Smooth muscle cell (in vitro differentiated cells): ENCODE data around the gene SARS1. TPM values are rescaled to one million over a fixed set of nuclear protein-coding genes. Genes with fewer than 3 reads are reported as not detected.

ENCODE experiments used
- DNase-seq: peaks from one replicate; lab custom pipeline; 2025; ENCODE audit not compliant: unreplicated experiment; lab: John Stamatoyannopoulos, UW
- H2AFZ ChIP-seq: fragments of 200-600 bp; sonication (generic); 2 replicates; pipeline ENCODE4 v1.6.0; 2016; ENCODE audit warnings: antibody characterized with exemption, low read depth, mild to moderate bottlenecking
- H3F3A ChIP-seq: fragments of 200-600 bp; sonication (generic); 2 replicates; pipeline ENCODE4 v1.6.0; 2017; ENCODE audit warnings: antibody characterized with exemption, low read depth
- H3K27ac ChIP-seq: fragments of 200-600 bp; sonication (generic); 2 replicates; pipeline ENCODE4 v1.5.1; 2016; ENCODE audit warnings: low read depth, mild to moderate bottlenecking
- H3K27me3 ChIP-seq: fragments of 200-600 bp; sonication (generic); 2 replicates; pipeline ENCODE4 v1.6.1; 2016; ENCODE audit warnings: low read depth, mild to moderate bottlenecking
- H3K36me3 ChIP-seq: fragments of 200-600 bp; sonication (generic); 2 replicates; pipeline ENCODE4 v1.5.1; 2016; ENCODE audit warnings: low read depth
- H3K4me1 ChIP-seq: fragments of 200-600 bp; sonication (generic); 2 replicates; pipeline ENCODE4 v1.5.1; 2016; ENCODE audit warnings: low read depth
- H3K4me2 ChIP-seq: fragments of 200-600 bp; sonication (generic); 2 replicates; pipeline ENCODE4 v1.6.0; 2016; ENCODE audit warnings: mild to moderate bottlenecking
- H3K4me3 ChIP-seq: fragments of 200-600 bp; sonication (generic); 2 replicates; pipeline ENCODE4 v1.5.1; 2016; ENCODE audit warnings: mild to moderate bottlenecking
- H3K79me2 ChIP-seq: fragments of 200-600 bp; sonication (generic); 2 replicates; pipeline ENCODE4 v1.6.0; 2016; ENCODE audit warnings: low read depth, mild to moderate bottlenecking
- H3K9ac ChIP-seq: fragments of 200-600 bp; sonication (generic); 2 replicates; pipeline ENCODE4 v1.6.0; 2016; ENCODE audit warnings: low read depth
- H3K9me3 ChIP-seq: fragments of 200-600 bp; sonication (generic); replicated peaks from 2 replicates; pipeline ENCODE4 v1.5.1; 2016; ENCODE audit warnings: low read depth
- H4K20me1 ChIP-seq: fragments of 200-600 bp; sonication (generic); 2 replicates; pipeline ENCODE4 v1.6.0; 2016; ENCODE audit warnings: low read depth
- WGBS: methylation state at CpG from one replicate; pipeline ENCODE4 v1.1.7; 2016; ENCODE audit warnings: low lambda C conversion rate; 5-methylcytosine and 5-hydroxymethylcytosine counted together
- polyA plus RNA-seq: library from polyadenylated mRNA; unstranded; fragments of >200 nt; fragmentation: Nextera tagmentation; extraction: Ambion mirVana; gene quantifications from 2 replicates; pipeline ENCODE4 v1.2.1, GENCODE V29; 2016
- total RNA-seq: library from RNA; depleted of rRNA; stranded (reverse); fragments of >200 nt; gene quantifications from 2 replicates; pipeline ENCODE4 v1.2.3, GENCODE V29; 2014
- TF ChIP-seq, protein P1 (sequence below): fragments of 200-600 bp; sonication (generic); IDR thresholded peaks from 2 replicates; pipeline ENCODE4 v1.5.1; 2017; ENCODE audit warnings: borderline replicate concordance, mild to moderate bottlenecking, antibody characterized with exemption; ENCODE audit not compliant: insufficient read depth, poor library complexity, severe bottlenecking

The SARS1 gene
- total and polyA plus RNA-seq, 2 experiments from 2014 or later = 157 to 176 TPM

DNA sequence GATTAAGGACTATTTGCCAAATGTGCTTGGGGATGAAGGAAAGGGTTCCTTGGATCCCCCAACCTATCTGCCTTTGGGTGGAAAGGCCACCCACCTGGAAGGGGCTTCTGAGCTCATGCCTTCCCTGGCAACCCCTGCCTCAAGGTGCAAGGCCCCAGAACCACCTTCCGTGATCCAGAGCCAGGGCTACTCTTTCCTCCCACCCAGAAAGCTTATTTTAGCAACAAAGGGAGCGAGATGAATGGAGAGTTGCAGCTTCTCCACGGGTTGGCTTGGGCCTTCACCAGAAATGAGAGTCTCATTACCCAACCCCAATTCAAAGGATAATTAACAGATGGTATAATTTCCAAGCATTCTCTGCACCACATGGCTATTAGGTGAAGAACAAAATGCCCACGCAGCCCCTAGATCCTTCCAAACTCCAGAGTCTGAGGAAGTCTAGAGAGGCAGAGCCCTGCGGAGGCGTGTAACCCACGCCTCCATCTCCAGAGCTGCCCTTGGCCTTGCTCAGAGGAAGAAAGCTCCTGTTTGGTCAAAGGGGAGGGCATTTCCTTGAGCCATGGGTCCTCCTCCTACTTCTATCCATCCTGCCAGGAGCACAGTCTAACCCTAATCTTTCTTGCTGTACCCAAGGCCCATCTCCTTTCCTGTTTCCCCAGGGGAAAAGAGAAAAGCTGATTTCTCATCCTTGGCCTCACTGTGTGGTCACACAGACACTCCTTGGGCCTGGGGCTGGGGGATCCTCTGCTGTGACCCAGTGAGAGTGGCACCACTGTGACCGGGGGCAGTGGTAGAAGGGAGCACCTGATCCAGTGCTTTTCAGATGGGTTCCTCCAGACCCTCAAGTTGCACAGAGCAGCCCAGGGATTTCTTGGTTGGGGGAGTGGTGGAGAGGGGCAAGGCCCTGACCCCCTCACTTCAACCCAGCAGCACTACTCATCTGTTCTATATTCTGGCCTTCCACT, 34.0 kb downstream of the SARS1 start:
- Histone ChIP-seq H3K4me1 (no peaks in the 10 kb centered on the region), H3K27me3 (peaks cover 5% of the 10 kb centered on the region), H3K4me2 (no peak overlapping the region), H3K36me3 (no peaks in the 10 kb centered on the region), H4K20me1 (no peaks in the 10 kb centered on the region), H3F3A (no peaks in the 10 kb centered on the region), H3K79me2 (no peaks in the 10 kb centered on the region), H3K27ac (no peak overlapping the region), H3K9me3 (no peaks in the 10 kb centered on the region), H3K9ac (no peak overlapping the region), H3K4me3 (no peak overlapping the region), H2AFZ (no peak overlapping the region)
- TF ChIP-seq, protein P1, sequence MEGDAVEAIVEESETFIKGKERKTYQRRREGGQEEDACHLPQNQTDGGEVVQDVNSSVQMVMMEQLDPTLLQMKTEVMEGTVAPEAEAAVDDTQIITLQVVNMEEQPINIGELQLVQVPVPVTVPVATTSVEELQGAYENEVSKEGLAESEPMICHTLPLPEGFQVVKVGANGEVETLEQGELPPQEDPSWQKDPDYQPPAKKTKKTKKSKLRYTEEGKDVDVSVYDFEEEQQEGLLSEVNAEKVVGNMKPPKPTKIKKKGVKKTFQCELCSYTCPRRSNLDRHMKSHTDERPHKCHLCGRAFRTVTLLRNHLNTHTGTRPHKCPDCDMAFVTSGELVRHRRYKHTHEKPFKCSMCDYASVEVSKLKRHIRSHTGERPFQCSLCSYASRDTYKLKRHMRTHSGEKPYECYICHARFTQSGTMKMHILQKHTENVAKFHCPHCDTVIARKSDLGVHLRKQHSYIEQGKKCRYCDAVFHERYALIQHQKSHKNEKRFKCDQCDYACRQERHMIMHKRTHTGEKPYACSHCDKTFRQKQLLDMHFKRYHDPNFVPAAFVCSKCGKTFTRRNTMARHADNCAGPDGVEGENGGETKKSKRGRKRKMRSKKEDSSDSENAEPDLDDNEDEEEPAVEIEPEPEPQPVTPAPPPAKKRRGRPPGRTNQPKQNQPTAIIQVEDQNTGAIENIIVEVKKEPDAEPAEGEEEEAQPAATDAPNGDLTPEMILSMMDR = no peak
- WGBS = 85% methylated on average over 8 of the region's 8 CpGs
- no peak for DNase-seq

DNA sequence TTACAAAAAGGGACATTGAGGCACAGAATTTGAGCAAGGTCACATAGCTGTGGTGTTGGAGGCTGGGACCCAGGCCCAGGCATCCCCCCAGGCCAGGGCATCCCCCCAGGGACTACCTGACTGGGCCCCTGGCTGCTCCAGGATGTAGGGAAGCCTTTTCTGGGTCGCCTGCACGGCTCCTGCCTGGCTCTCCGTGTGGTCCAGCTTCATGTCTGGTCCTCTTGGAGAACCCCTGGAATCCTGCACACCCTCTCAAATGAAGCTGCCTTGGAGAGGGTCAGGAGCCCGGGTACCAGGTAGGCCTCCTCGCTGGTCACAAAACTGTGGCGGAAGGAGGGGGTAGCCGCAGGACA, 34.7 kb downstream of the SARS1 start:
- TF ChIP-seq, protein P1 = no peak
- H3K4me2 ChIP-seq = no peak overlapping the region
- DNase-seq = no peak

DNA sequence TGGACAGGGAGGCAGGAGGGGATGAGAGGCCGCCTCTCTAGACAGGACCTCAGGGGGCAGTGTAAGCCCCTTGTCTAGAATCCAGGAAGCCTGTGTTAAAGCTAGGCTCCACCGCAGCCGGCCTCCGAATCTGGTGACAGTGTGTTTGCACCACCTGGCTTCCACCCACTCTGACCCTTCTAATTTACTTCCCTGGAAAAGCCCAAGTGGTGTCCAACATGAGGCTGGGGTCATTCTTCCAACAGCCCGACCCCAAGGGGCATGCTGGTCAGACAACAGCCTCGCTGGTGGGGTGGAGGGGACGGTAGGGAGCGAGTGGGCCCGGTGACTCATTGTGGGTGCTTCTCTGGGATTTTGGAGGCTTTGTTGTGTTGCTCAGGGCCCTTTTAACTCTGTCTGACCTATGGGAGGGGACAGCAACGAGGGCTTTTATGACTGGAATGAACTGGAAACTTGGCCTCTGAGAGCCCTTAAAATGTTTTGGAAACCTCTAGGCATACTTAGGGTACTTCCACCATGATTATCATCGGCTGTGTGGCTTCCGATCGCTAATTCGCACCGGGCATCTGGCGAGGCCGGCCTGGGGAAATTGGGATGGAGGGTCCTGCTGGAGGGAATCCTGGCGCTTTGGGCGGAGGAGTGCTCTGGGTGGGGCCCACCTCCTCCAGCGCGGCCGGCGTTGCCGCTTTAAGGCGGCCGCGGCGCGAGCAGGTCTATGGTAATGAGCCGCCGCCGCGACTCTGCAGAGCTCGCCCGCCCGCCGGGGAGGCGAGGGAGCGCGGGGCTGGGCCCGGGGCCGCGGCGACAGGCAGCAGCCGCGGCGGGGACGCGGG, 35.3 kb downstream of the SARS1 start, which contains the start of gene CELSR2:
TSS of gene CELSR2 (plus strand) at position 743 of the 833 bp plus-strand sequence. CDS start 541 bp downstream, outside the sequence.
- peak within 1 kb of the TSS; percentile 91 for H3K4me2 ChIP-seq
- no peak for DNase-seq
- no peaks in the 10 kb centered on the region for H3F3A ChIP-seq
- peak within 1 kb of the TSS; percentile 32 for H2AFZ ChIP-seq
- TF ChIP-seq, protein P1 = no peak
- H3K4me3 ChIP-seq = peak within 1 kb of the TSS; percentile 56
- H3K27ac ChIP-seq = no peak within 1 kb of the TSS
- 12% methylated on average over 34 of the region's 49 CpGs for WGBS
- peaks cover 5% of the 10 kb centered on the region for H3K27me3 ChIP-seq
- H3K4me1 ChIP-seq = peaks cover 8% of the 10 kb centered on the region
- no peaks in the 10 kb centered on the region for H4K20me1 ChIP-seq
- H3K9ac ChIP-seq = no peak within 1 kb of the TSS
- H3K36me3 ChIP-seq = no peaks in the 10 kb centered on the region
- H3K79me2 ChIP-seq = no peaks in the 10 kb centered on the region
- H3K9me3 ChIP-seq = no peaks in the 10 kb centered on the region

More for the DNA sequence above, 34.7 kb downstream of the SARS1 start:
- H3K4me3 ChIP-seq = no peak overlapping the region
- H3K27me3 ChIP-seq = peaks cover 5% of the 10 kb centered on the region
- no peaks in the 10 kb centered on the region for H4K20me1 ChIP-seq
- H3K4me1 ChIP-seq = peaks cover 2% of the 10 kb centered on the region
- 92% methylated on average over 7 of the region's 7 CpGs for WGBS
- H3K79me2 ChIP-seq = no peaks in the 10 kb centered on the region
- no peak overlapping the region for H3K9ac ChIP-seq
- no peaks in the 10 kb centered on the region for H3K36me3 ChIP-seq
- no peaks in the 10 kb centered on the region for H3K9me3 ChIP-seq
- no peak overlapping the region for H2AFZ ChIP-seq
- H3F3A ChIP-seq = no peaks in the 10 kb centered on the region
- no peak overlapping the region for H3K27ac ChIP-seq
